Measurements from ENCODE around the gene PLBD2.

Gene PLBD2

DNA sequence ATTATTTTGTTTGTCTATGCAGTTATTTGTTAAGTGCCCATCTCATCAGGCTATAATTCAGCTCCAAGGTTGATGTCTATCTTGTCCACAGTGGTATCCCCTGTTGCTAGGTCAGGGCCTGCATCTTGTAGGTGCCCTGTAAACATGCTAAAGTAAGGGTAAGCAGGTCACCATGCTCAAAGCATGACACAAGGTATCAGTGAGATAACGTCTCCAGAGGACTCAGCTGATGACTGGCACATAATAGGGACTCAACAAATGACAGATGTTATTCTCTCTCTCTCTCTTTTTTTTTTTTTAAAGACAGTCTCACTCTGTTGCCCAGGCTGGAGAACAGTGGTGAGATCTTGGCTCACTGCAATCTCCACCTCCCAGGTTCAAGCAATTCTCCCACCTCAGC lies 66.1 kb downstream of the PLBD2 start:
- TF ChIP-seq SIN3A (IDR thresholded peaks at IDR 0.05; ENCODE audit: borderline replicate concordance, insufficient read depth, low read length), result no peak
- no peak for TF ChIP-seq POLR2AphosphoS5 (IDR thresholded peaks at IDR 0.05; ENCODE audit: low read depth, low read length)
- TF ChIP-seq REST (IDR thresholded peaks at IDR 0.05; ENCODE audit: insufficient read depth in 1 of 2, low read depth in 2 of 2, low read length in 2 of 2), result no peak
- TF ChIP-seq FOXP2 (optimal IDR thresholded peaks at IDR 0.05; ENCODE audit: borderline replicate concordance, extremely low read depth, extremely low read length, insufficient read depth), result no peak
- no peak for TF ChIP-seq TAF1 (IDR thresholded peaks at IDR 0.05; ENCODE audit: borderline replicate concordance, insufficient read depth, low read length)

- TF ChIP-seq REST (IDR thresholded peaks at IDR 0.05; ENCODE audit: insufficient read depth in 1 of 2, low read depth in 2 of 2, low read length in 2 of 2) (0 out of 4 replicates have a peak, but pooled peaks of 1 of the 2 experiments have one; percentile 17), POLR2AphosphoS5 (IDR thresholded peaks at IDR 0.05; ENCODE audit: low read depth, low read length) (no peak), SIN3A (IDR thresholded peaks at IDR 0.05; ENCODE audit: borderline replicate concordance, insufficient read depth, low read length) (no peak), TAF1 (IDR thresholded peaks at IDR 0.05; ENCODE audit: borderline replicate concordance, insufficient read depth, low read length) (no peak), FOXP2 (optimal IDR thresholded peaks at IDR 0.05; ENCODE audit: borderline replicate concordance, extremely low read depth, extremely low read length, insufficient read depth) (no peak)
Observed at GRCh38 chr12:113424915-113425823, 66.8 kb downstream of the PLBD2 start.

DNA sequence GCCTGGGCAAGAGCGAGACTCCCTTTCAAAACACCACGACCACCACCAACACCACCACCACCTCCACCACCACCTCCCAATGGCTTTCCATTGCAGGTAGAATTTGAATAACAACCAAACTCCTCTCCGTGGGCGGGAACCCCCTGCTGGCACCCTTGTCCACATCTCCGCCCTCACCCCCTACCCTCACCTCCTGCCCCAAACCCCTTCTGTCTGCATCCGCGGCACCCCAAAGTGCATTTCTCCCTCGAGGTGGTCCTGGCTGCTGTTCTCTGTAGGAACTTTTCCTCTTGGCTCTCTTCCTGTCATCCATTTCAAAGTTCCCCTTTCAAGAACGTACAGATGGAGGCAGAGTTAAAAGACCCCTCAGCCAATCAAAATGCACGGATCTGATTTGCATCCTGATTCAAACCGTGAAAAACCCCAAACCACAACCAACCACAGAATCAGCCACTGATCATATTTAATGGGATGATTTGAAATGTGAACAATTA lies 67.6 kb downstream of the PLBD2 start:
- TF ChIP-seq REST (IDR thresholded peaks at IDR 0.05; ENCODE audit: insufficient read depth in 1 of 2, low read depth in 2 of 2, low read length in 2 of 2) (no peak), FOXP2 (optimal IDR thresholded peaks at IDR 0.05; ENCODE audit: borderline replicate concordance, extremely low read depth, extremely low read length, insufficient read depth) (no peak), TAF1 (IDR thresholded peaks at IDR 0.05; ENCODE audit: borderline replicate concordance, insufficient read depth, low read length) (no peak), POLR2AphosphoS5 (IDR thresholded peaks at IDR 0.05; ENCODE audit: low read depth, low read length) (no peak)

- TF ChIP-seq FOXP2 (optimal IDR thresholded peaks at IDR 0.05; ENCODE audit: borderline replicate concordance, extremely low read depth, extremely low read length, insufficient read depth) (no peak), POLR2AphosphoS5 (IDR thresholded peaks at IDR 0.05; ENCODE audit: low read depth, low read length) (no peak), TAF1 (IDR thresholded peaks at IDR 0.05; ENCODE audit: borderline replicate concordance, insufficient read depth, low read length) (no peak), REST (IDR thresholded peaks at IDR 0.05; ENCODE audit: insufficient read depth in 1 of 2, low read depth in 2 of 2, low read length in 2 of 2) (no peak), SIN3A (IDR thresholded peaks at IDR 0.05; ENCODE audit: borderline replicate concordance, insufficient read depth, low read length) (no peak)
Observed at GRCh38 chr12:113427882-113428281, 69.5 kb downstream of the PLBD2 start.
